GM12878 (cell line): ENCODE data around the gene STRIP2.

Experiments used
- CEBPB ChIP-seq, 2 experiments: fragments of 150-350 bp in 1 of 2; IDR thresholded peaks; 2 replicates each; pipeline ENCODE4 v1.6.1; 2012 to 2014; ENCODE audit warnings: low read depth in 2 of 2, low read length in 2 of 2, borderline replicate concordance in 1 of 2, inconsistent platforms in 1 of 2
- EGR1 ChIP-seq, 2 experiments: IDR thresholded peaks; 1 replicate in 1 of 2; 2 replicates in 1 of 2; pipeline ENCODE4 v1.6.1; 2011 to 2012; ENCODE audit warnings: low read depth in 2 of 2, low read length in 2 of 2, borderline replicate concordance in 1 of 2, mild to moderate bottlenecking in 1 of 2, moderate library complexity in 1 of 2
- EP300 ChIP-seq, 2 experiments: fragments of 150-350 bp in 1 of 2; IDR thresholded peaks; 2 replicates each; pipeline ENCODE4 v1.6.1; 2011 to 2012; ENCODE audit warnings: low read depth in 2 of 2, low read length in 2 of 2, borderline replicate concordance in 1 of 2, improper control_type of control experiment in 1 of 2, inconsistent platforms in 1 of 2; ENCODE audit not compliant: control insufficient read depth in 1 of 2
- GABPA ChIP-seq: IDR thresholded peaks from 2 replicates; pipeline ENCODE4 v1.6.1; 2014; ENCODE audit warnings: antibody characterized with exemption, low read depth, mild to moderate bottlenecking, inconsistent platforms
- HDAC6 ChIP-seq: fragments of 200-600 bp; sonication (generic); IDR thresholded peaks from one replicate; pipeline ENCODE4 v1.8.0; 2017; ENCODE audit warnings: antibody characterized with exemption; ENCODE audit not compliant: unreplicated experiment
- KDM1A ChIP-seq: fragments of 200-600 bp; sonication (generic); IDR thresholded peaks from 2 replicates; pipeline ENCODE4 v1.6.1; 2016; ENCODE audit warnings: borderline replicate concordance
- MYB ChIP-seq: fragments of 150-350 bp; IDR thresholded peaks from 2 replicates; pipeline ENCODE4 v1.6.1; 2014; ENCODE audit warnings: mild to moderate bottlenecking, low read depth, low read length, borderline replicate concordance
- POLR2A ChIP-seq: IDR thresholded peaks from 2 replicates; pipeline ENCODE4 v1.6.1; 2011; ENCODE audit warnings: low read depth, mild to moderate bottlenecking, low read length
- SP1 ChIP-seq: IDR thresholded peaks from one replicate; pipeline ENCODE4 v1.6.1; 2011; ENCODE audit warnings: low read depth, low read length
- TAF1 ChIP-seq: IDR thresholded peaks from 2 replicates; pipeline ENCODE4 v1.6.1; 2011; ENCODE audit warnings: mild to moderate bottlenecking, low read depth, low read length, borderline replicate concordance
- TCF7 ChIP-seq: IDR thresholded peaks from 2 replicates; pipeline ENCODE4 v1.6.1; 2014; ENCODE audit warnings: antibody characterized with exemption, borderline replicate concordance
- TF ChIP-seq, protein P1 (sequence below), 3 experiments: IDR thresholded peaks in 2 of 3; conservative IDR thresholded peaks in 1 of 3; 2 replicates each; pipeline ENCODE4 v1.5.1; 2011; ENCODE audit warnings: low read depth in 3 of 3, low read length in 3 of 3, mild to moderate bottlenecking in 3 of 3, control low read depth in 2 of 3, moderate library complexity in 2 of 3, inconsistent platforms in 1 of 3, mixed read lengths in 1 of 3; ENCODE audit not compliant: control insufficient read depth in 2 of 3, insufficient read depth in 1 of 3; ENCODE audit errors: extremely low read depth in 1 of 3
- TF ChIP-seq, protein P2 (sequence below): fragments of 450-650 bp; IDR thresholded peaks from 2 replicates; pipeline ENCODE4 v1.6.1; 2016; ENCODE audit warnings: mild to moderate bottlenecking

- TF ChIP-seq, protein P1, sequence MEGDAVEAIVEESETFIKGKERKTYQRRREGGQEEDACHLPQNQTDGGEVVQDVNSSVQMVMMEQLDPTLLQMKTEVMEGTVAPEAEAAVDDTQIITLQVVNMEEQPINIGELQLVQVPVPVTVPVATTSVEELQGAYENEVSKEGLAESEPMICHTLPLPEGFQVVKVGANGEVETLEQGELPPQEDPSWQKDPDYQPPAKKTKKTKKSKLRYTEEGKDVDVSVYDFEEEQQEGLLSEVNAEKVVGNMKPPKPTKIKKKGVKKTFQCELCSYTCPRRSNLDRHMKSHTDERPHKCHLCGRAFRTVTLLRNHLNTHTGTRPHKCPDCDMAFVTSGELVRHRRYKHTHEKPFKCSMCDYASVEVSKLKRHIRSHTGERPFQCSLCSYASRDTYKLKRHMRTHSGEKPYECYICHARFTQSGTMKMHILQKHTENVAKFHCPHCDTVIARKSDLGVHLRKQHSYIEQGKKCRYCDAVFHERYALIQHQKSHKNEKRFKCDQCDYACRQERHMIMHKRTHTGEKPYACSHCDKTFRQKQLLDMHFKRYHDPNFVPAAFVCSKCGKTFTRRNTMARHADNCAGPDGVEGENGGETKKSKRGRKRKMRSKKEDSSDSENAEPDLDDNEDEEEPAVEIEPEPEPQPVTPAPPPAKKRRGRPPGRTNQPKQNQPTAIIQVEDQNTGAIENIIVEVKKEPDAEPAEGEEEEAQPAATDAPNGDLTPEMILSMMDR (IDR thresholded peaks at IDR 0.05 in 2 of 3, conservative IDR thresholded peaks at IDR 0.05 in 1 of 3; ENCODE audit: control insufficient read depth in 2 of 3, extremely low read depth in 1 of 3, insufficient read depth in 1 of 3, low read depth in 3 of 3, low read length in 3 of 3) = no peak
- TF ChIP-seq TAF1 = no peak
- no peak for TF ChIP-seq HDAC6
- no peak for TF ChIP-seq MYB
- TF ChIP-seq SP1 = no peak
- no peak for TF ChIP-seq KDM1A
- no peak for TF ChIP-seq EGR1 (IDR thresholded peaks at IDR 0.05; ENCODE audit: borderline replicate concordance in 1 of 2, low read depth in 2 of 2, low read length in 2 of 2)
- no peak for TF ChIP-seq GABPA
- no peak for TF ChIP-seq CEBPB (IDR thresholded peaks at IDR 0.05; ENCODE audit: borderline replicate concordance in 1 of 2, low read depth in 2 of 2, low read length in 2 of 2)
- TF ChIP-seq, protein P2, sequence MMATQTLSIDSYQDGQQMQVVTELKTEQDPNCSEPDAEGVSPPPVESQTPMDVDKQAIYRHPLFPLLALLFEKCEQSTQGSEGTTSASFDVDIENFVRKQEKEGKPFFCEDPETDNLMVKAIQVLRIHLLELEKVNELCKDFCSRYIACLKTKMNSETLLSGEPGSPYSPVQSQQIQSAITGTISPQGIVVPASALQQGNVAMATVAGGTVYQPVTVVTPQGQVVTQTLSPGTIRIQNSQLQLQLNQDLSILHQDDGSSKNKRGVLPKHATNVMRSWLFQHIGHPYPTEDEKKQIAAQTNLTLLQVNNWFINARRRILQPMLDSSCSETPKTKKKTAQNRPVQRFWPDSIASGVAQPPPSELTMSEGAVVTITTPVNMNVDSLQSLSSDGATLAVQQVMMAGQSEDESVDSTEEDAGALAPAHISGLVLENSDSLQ = no peak
- TF ChIP-seq EP300 (IDR thresholded peaks at IDR 0.05; ENCODE audit: borderline replicate concordance in 1 of 2, control insufficient read depth in 1 of 2, low read depth in 2 of 2, low read length in 2 of 2) = no peak
- no peak for TF ChIP-seq POLR2A
- no peak for TF ChIP-seq TCF7
Measured at GRCh38 chr7:129512192-129512591, 78.0 kb downstream of the STRIP2 start.
